GM12864 (cell line): ENCODE results near the gene AIRE.

Experiments used
- DNase-seq: peaks from one replicate; pipeline ENCODE4 v3.0.0-alpha.2; 2011; ENCODE audit warnings: low read depth
- H3K4me3 ChIP-seq: 2 replicates; pipeline ENCODE4 v1.5.1; 2011; ENCODE audit warnings: mild to moderate bottlenecking, low read depth, low read length, control low read depth
- TF ChIP-seq, protein P1 (sequence below): IDR thresholded peaks from 2 replicates; pipeline ENCODE4 v1.5.1; 2011; ENCODE audit warnings: low read depth, mild to moderate bottlenecking, moderate library complexity, low read length, control low read depth, inconsistent platforms; ENCODE audit errors: missing control alignments

Gene AIRE

GRCh38 chr21:44304011-44304616, 18.4 kb downstream of the AIRE start:
- no peak for DNase-seq
- no peak overlapping the region for H3K4me3 ChIP-seq
- TF ChIP-seq, protein P1, sequence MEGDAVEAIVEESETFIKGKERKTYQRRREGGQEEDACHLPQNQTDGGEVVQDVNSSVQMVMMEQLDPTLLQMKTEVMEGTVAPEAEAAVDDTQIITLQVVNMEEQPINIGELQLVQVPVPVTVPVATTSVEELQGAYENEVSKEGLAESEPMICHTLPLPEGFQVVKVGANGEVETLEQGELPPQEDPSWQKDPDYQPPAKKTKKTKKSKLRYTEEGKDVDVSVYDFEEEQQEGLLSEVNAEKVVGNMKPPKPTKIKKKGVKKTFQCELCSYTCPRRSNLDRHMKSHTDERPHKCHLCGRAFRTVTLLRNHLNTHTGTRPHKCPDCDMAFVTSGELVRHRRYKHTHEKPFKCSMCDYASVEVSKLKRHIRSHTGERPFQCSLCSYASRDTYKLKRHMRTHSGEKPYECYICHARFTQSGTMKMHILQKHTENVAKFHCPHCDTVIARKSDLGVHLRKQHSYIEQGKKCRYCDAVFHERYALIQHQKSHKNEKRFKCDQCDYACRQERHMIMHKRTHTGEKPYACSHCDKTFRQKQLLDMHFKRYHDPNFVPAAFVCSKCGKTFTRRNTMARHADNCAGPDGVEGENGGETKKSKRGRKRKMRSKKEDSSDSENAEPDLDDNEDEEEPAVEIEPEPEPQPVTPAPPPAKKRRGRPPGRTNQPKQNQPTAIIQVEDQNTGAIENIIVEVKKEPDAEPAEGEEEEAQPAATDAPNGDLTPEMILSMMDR: no peak

DNA sequence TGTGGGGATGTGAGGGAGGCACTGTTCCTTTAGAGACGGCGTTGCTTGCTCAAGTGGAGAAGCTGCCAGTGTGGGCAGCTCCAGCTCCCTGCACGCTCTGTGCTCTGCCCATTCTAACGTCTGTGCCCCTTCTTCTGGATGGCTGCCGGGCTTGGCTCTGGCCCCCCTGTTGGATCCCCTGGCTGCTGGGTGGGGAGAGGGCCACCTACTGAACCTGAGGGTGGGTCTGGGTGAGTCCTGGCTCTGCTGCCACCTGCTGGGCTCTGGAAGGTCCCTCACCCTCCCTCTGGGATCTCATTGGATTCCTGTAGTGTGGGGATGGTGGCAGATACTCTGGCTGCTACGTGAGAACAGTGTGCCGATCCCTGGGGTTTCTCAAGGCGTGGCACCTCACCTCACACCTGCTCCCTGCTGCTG, 19.2 kb downstream of the AIRE start:
- DNase-seq: no peak
- TF ChIP-seq, protein P1: peak; percentile 74
- no peak overlapping the region for H3K4me3 ChIP-seq

DNA sequence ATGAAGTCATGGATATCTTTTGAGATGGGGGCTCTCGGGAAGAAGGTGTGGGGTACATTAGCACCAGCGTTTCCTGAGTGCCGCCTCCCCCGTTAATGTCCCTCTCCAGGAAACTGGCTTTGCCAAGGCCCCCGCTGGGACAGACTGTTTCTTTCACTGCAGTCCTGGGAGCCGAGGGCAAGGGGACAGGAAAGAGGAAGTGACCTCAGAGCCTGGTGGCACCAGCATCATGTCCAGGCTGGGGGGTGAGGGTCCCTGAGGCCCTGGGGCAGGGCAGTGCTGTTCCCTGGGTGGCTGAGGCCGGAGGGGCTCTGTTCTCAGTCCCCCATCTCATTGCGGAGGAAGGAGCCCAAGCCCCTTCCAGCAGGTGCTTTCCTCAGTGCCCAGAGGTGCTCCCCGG, 20.0 kb downstream of the AIRE start:
- no peak overlapping the region for H3K4me3 ChIP-seq
- DNase-seq: no peak

DNA sequence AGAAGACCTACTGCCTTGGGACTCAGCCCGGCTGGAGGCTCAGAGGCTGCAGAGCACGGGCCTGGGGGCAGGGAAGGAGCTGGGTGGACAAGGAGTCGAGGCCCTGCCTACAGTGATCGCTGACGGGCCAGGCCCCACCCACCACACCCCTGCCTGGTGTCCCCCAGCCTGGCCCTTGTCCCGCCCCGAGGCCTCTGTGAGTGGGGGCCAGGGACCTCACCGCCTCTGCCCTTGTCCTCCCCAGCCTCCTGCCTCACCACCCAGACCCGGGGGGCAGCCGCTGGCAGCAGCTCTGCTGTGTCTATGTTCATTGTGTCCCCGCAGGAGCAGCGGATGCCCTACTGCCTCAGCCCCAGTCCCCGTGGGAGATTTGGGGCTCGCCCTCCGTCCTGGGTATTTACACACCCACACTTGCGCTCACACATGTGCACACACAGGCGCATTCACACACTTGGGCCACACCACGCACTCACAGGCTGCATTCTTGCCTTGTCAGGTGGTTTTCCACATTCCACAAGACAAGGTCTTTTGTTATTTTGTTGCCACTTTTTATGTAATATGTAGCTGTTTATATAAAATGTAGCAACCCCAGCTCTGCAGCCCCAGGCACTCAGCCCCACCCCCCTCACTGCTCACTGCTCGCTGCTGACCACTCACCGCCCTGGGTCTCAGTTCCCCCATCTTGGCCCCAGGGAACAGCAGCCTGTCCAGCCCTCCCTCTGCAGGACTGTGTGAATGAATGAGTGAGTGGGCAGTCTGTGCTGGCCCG, 21.4 kb downstream of the AIRE start:
- TF ChIP-seq, protein P1: no peak
- no peak for DNase-seq
- H3K4me3 ChIP-seq: no peak overlapping the region

More for the DNA sequence above, 20.0 kb downstream of the AIRE start:
- TF ChIP-seq, protein P1: no peak

DNA sequence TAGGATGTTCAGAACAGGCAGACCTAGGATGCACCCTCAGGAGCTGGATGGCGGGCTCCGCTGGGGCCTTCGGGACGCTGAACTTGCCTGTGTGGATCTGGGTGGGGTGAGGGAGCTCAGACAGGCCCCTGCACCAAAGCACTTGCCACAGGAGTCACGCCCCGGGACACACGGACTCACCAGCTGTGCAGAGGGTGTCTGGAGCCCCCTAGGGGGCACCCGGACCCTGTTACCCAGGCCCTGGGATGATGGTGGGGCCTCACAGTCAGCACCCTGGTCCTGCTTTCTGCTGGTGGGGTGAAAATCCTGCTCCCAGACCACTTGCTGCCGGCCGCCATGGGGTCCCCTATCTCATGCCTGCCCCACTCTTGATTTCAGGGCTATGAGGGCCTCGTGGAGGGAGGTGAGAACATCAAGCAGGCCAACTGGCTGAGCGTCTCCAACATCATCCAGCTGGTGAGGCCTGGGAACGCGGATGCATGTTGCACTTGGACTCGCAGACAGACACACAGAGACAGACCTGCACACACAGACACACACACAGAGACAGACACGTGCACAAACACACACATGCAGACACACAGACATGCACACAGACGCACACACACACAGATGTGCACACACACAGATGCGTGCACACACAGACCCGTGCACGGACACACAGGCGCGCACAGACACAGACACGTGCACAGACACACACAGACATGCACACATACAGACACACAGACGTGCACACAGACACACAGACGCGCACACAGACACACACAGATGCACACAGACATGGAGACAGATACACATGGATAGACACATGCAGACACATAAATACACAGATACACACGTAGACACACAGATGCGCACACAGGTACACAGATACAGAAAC, 25.2 kb downstream of the AIRE start:
- TF ChIP-seq, protein P1: peak; percentile 14
- no peak for DNase-seq
- H3K4me3 ChIP-seq: no peak overlapping the region

GRCh38 chr21:44312089-44312488, 26.4 kb downstream of the AIRE start:
- TF ChIP-seq, protein P1: no peak
- DNase-seq: no peak
- no peak overlapping the region for H3K4me3 ChIP-seq
